ENCODE data around the gene CSNK1G3.
"Not testable (repeated sequence)": the region's sequence is repeated elsewhere in the genome, so short reads cannot be mapped to it uniquely, and the experiment has no call there.

CSNK1G3 gene

GRCh38 chr5:123490974-123491373 lies 21.0 kb upstream of the CSNK1G3 start:
- TF ChIP-seq POLR2AphosphoS5 (IDR thresholded peaks at IDR 0.05; ENCODE audit: low read depth, low read length): no peak
- no peak for TF ChIP-seq POLR2A (IDR thresholded peaks at IDR 0.05; ENCODE audit: low read depth, low read length)
- TF ChIP-seq TAF1 (IDR thresholded peaks at IDR 0.05; ENCODE audit: borderline replicate concordance, low read depth, low read length): no peak
- DNase-seq (ENCODE audit: insufficient read length) (no peak), FAIRE-seq (no peak)

DNA sequence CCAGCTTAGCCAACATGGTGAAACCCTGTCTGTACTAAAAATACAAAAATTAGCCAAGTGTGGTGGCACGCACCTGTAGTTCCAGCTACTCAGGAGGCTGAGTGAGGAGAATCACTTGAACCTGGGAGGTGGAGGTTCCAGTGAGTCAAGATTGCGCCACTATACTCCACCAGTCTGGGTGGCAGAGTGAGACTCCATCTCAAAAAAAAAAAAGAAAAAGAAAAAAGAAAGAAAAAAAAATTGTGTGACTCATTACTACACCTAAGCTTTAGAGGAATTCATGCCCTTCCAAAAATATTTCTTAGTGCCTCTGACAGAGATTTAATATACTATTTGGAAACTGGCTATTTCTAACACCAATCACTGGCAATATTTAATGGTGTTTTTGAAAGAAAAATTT lies 16.8 kb upstream of the CSNK1G3 start:
- DNase-seq (ENCODE audit: insufficient read length); FAIRE-seq: not testable (repeated sequence)

DNA sequence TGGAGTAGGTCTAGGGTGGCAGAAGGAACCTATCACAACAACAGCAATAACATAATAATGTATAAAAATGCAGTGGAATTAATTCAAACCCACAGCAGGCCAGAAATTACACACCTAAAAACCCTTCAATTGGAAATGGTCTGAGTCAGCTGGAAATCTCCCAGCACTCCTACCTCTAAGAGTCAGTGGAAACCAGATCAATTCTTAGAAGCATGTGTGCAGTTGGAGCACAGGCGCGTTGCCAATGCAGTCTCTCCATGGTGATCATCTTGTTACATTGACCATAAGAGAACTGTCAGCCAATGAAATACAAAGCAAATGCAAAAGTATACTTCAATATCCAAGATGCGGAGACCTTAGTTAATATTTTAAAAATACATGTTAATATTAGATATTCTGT lies 15.1 kb upstream of the CSNK1G3 start:
- DNase-seq (ENCODE audit: insufficient read length) (no peak), FAIRE-seq (no peak)
- TF ChIP-seq POLR2A (IDR thresholded peaks at IDR 0.05; ENCODE audit: low read depth, low read length): no peak
- no peak for TF ChIP-seq POLR2AphosphoS5 (IDR thresholded peaks at IDR 0.05; ENCODE audit: low read depth, low read length)
- TF ChIP-seq TAF1 (IDR thresholded peaks at IDR 0.05; ENCODE audit: borderline replicate concordance, low read depth, low read length): no peak

GRCh38 chr5:123500471-123500870 lies 11.5 kb upstream of the CSNK1G3 start:
- DNase-seq (ENCODE audit: insufficient read length) (no peak), FAIRE-seq (no peak)
- no peak for TF ChIP-seq TAF1 (IDR thresholded peaks at IDR 0.05; ENCODE audit: borderline replicate concordance, low read depth, low read length)
- TF ChIP-seq POLR2A (IDR thresholded peaks at IDR 0.05; ENCODE audit: low read depth, low read length): no peak
- no peak for TF ChIP-seq POLR2AphosphoS5 (IDR thresholded peaks at IDR 0.05; ENCODE audit: low read depth, low read length)

GRCh38 chr5:123502120-123502519 lies 9.9 kb upstream of the CSNK1G3 start:
- FAIRE-seq (no peak), DNase-seq (ENCODE audit: insufficient read length) (no peak)
- TF ChIP-seq POLR2AphosphoS5 (IDR thresholded peaks at IDR 0.05; ENCODE audit: low read depth, low read length) (no peak), TAF1 (IDR thresholded peaks at IDR 0.05; ENCODE audit: borderline replicate concordance, low read depth, low read length) (no peak), POLR2A (IDR thresholded peaks at IDR 0.05; ENCODE audit: low read depth, low read length) (no peak)

- TF ChIP-seq POLR2AphosphoS5 (IDR thresholded peaks at IDR 0.05; ENCODE audit: low read depth, low read length) (no peak), POLR2A (IDR thresholded peaks at IDR 0.05; ENCODE audit: low read depth, low read length) (no peak), TAF1 (IDR thresholded peaks at IDR 0.05; ENCODE audit: borderline replicate concordance, low read depth, low read length) (no peak)
- FAIRE-seq (no peak), DNase-seq (ENCODE audit: insufficient read length) (no peak)
Observed at GRCh38 chr5:123503299-123503698, 8.7 kb upstream of the CSNK1G3 start.

DNA sequence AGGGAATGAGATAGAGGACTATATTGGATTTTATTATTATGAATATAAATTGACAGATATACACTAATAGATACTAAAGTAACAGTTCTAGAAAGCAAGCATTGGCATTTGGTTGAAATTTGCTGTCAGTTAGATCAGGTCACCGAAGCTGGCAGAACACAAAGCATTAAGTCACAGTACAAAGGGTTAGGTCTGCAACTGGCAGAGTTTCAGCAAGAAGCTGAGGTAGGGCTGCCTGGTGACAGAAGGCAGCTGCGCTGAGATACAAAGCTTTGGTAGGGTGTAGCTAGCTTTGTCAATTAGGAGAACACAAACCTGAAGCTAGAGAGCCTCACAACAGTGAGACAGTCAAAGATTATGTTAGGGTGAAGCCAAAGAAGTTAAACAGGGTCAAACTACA lies 6.3 kb upstream of the CSNK1G3 start:
- TF ChIP-seq TAF1 (IDR thresholded peaks at IDR 0.05; ENCODE audit: borderline replicate concordance, low read depth, low read length): no peak
- TF ChIP-seq POLR2A (IDR thresholded peaks at IDR 0.05; ENCODE audit: low read depth, low read length): no peak
- TF ChIP-seq POLR2AphosphoS5 (IDR thresholded peaks at IDR 0.05; ENCODE audit: low read depth, low read length): no peak
- FAIRE-seq (no peak), DNase-seq (ENCODE audit: insufficient read length) (no peak)

DNA sequence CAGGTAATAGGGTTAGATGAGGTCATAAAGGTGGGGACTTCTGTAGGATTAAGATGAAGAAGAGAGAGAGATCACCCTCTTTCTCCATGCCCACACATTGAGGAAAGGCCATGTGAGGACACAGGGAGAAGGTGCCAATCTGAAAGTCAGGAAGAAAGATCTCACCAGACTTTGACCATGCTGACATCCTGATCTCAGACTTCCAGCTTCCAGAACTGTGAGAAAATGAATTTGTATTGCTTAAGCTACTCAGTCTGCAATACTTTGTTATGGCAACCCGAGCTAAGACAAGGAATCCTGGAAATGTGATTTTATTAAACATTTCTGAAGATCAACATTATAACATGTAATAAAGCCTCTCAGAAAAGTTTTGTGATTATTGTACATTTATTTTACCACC lies 3.5 kb upstream of the CSNK1G3 start:
- TF ChIP-seq POLR2AphosphoS5 (IDR thresholded peaks at IDR 0.05; ENCODE audit: low read depth, low read length) (no peak), POLR2A (IDR thresholded peaks at IDR 0.05; ENCODE audit: low read depth, low read length) (no peak), TAF1 (IDR thresholded peaks at IDR 0.05; ENCODE audit: borderline replicate concordance, low read depth, low read length) (no peak)
- DNase-seq (ENCODE audit: insufficient read length) (no peak), FAIRE-seq (no peak)

- DNase-seq (ENCODE audit: insufficient read length) (no peak), FAIRE-seq (no peak)
- no peak for TF ChIP-seq POLR2A (IDR thresholded peaks at IDR 0.05; ENCODE audit: low read depth, low read length)
- no peak for TF ChIP-seq POLR2AphosphoS5 (IDR thresholded peaks at IDR 0.05; ENCODE audit: low read depth, low read length)
- no peak for TF ChIP-seq TAF1 (IDR thresholded peaks at IDR 0.05; ENCODE audit: borderline replicate concordance, low read depth, low read length)
Observed at GRCh38 chr5:123511290-123511647, 708 bp upstream of the CSNK1G3 start.

DNA sequence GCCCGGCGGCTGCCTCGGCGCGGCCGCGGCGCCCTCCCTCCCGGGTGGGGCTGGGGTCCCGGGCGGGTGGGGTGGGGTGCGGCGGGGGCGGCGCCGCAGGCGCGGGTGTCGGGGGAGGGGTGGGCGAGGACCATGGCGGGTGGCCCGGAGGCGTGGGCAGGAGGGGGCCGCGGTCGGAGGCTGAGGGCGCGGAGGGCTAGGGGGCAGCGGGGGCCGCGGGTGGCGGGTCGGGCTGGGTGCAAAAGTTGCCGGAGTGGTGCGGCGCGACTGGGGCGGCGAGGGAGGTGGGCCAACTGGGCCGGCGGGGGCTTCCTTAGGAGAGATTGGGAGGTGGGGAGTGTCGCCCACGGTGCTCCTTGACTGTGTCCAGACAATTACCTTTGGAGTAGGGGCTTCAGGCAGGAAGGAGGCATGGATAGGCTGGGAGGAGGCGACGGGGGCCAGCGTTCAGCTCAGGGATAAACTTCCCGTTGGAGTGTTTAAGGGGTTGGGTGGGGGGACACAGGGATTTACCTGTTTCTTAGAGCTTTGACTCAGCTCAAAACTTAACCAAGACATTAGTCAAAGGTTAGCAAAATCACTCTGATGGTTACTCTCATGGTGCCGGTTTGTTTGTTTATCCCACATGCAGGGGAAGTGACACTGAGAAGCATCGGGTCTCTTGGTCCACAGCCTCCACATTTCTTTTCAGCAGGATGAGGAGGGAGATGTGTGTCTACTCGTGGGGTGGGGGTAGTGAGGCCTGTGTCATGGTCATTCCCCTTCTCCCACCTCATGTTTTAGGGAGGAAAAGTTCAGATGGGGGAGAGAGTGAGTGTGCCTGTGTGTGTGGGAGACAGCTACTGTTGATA lies 859 bp downstream of the CSNK1G3 start:
- FAIRE-seq (peak; percentile 94), DNase-seq (ENCODE audit: insufficient read length) (no peak)
- TF ChIP-seq POLR2A (IDR thresholded peaks at IDR 0.05; ENCODE audit: low read depth, low read length): no peak
- no peak for TF ChIP-seq POLR2AphosphoS5 (IDR thresholded peaks at IDR 0.05; ENCODE audit: low read depth, low read length)
- no peak for TF ChIP-seq TAF1 (IDR thresholded peaks at IDR 0.05; ENCODE audit: borderline replicate concordance, low read depth, low read length)

- FAIRE-seq: no peak
Observed at GRCh38 chr5:123514615-123515355, 2.8 kb downstream of the CSNK1G3 start.

GRCh38 chr5:123515904-123516303 lies 3.9 kb downstream of the CSNK1G3 start:
- DNase-seq (ENCODE audit: insufficient read length): no peak
- peak; percentile 53 for FAIRE-seq
- no peak for TF ChIP-seq POLR2A (IDR thresholded peaks at IDR 0.05; ENCODE audit: low read depth, low read length)
- no peak for TF ChIP-seq POLR2AphosphoS5 (IDR thresholded peaks at IDR 0.05; ENCODE audit: low read depth, low read length)
- no peak for TF ChIP-seq TAF1 (IDR thresholded peaks at IDR 0.05; ENCODE audit: borderline replicate concordance, low read depth, low read length)

More at GRCh38 chr5:123514615-123515355, 2.8 kb downstream of the CSNK1G3 start:
- no peak for DNase-seq (ENCODE audit: insufficient read length)
- TF ChIP-seq POLR2A (IDR thresholded peaks at IDR 0.05; ENCODE audit: low read depth, low read length) (no peak), TAF1 (IDR thresholded peaks at IDR 0.05; ENCODE audit: borderline replicate concordance, low read depth, low read length) (no peak), POLR2AphosphoS5 (IDR thresholded peaks at IDR 0.05; ENCODE audit: low read depth, low read length) (no peak)
